Activated CD4-positive, alpha-beta T cell treated with anti-CD3 and anti-CD28 coated beads for 36 hours (primary cell): ENCODE measurements around the gene TPM2. TPM values are rescaled to one million over a fixed set of nuclear protein-coding genes. Genes with fewer than 3 reads are reported as not detected.

Experiments used
- ATAC-seq: fragments of 200-7000 bp; cut with Tn5 transposase; one replicate; pipeline ENCODE4 v1.10.0; 2021; ENCODE audit warnings: mild to moderate bottlenecking, moderate library complexity
- CTCF ChIA-PET: fragments of 350-600 bp; sonication (Branson Sonifier 250); formaldehyde crosslinking; loops from one replicate; lab custom pipeline; 2021; ENCODE audit warnings: antibody characterized with exemption; lab: Charles Lee
- POLR2A ChIA-PET: fragments of 350-600 bp; sonication (Branson Sonifier 250); formaldehyde crosslinking; loops from one replicate; lab custom pipeline; 2021; ENCODE audit warnings: antibody characterized with exemption, inconsistent platforms; lab: Charles Lee
- DNase-seq: peaks from one replicate; pipeline ENCODE4 v3.0.0-alpha.2; 2020
- H3K27ac Mint-ChIP-seq: one replicate; pipeline ENCODE4 v1.8.0; 2021; ENCODE audit warnings: mixed read lengths
- H3K27me3 Mint-ChIP-seq: one replicate; pipeline ENCODE4 v1.8.0; 2021; ENCODE audit warnings: mixed read lengths
- H3K36me3 Mint-ChIP-seq: one replicate; pipeline ENCODE4 v1.8.0; 2021; ENCODE audit warnings: low read depth, mixed read lengths
- H3K4me1 Mint-ChIP-seq: one replicate; pipeline ENCODE4 v1.8.0; 2021; ENCODE audit warnings: mixed read lengths
- H3K4me3 Mint-ChIP-seq: one replicate; pipeline ENCODE4 v1.8.0; 2021; ENCODE audit warnings: mild to moderate bottlenecking, moderate library complexity, mixed read lengths
- H3K9me3 Mint-ChIP-seq: one replicate; pipeline ENCODE4 v1.8.0; 2021; ENCODE audit warnings: low read depth, mixed read lengths
- intact Hi-C, 2 experiments: fragments of 100-400 bp; cut with DNase I in 1 of 2; cut with micrococcal nuclease in 1 of 2; formaldehyde crosslinking; loops; one replicate each; pipeline versions ENCODE4 v1.14.2 to v1.15.1; 2022 to 2024; cut with DNase I, micrococcal nuclease
- total RNA-seq, 2 experiments: library from RNA; stranded (reverse); gene quantifications; one replicate each; pipeline ENCODE4 v1.2.3, GENCODE V29; 2021

The TPM2 gene
- total RNA-seq, 2 experiments from 2014 or later: 4.3 to 5.5 TPM

GRCh38 chr9:35710818-35711500, 21.2 kb upstream of the TPM2 start:
- Mint-ChIP-seq H3K27me3 (no peaks in the 10 kb centered on the region), H3K9me3 (no peaks in the 10 kb centered on the region), H3K4me3 (no peak overlapping the region), H3K4me1 (peaks cover 7% of the 10 kb centered on the region), H3K36me3 (peaks cover 75% of the 10 kb centered on the region), H3K27ac (no peak overlapping the region)
- CTCF ChIA-PET: interaction anchor here (0.6 to 4.0 kb wide), 4 partner anchors 14 to 193 kb away, joined by 3 to 22 read pairs (median 3); no protein-coding TSS in a partner anchor
- ATAC-seq (no peak), DNase-seq (no peak)
- intact Hi-C loops: no loop called here
- POLR2A ChIA-PET: no interaction called here

GRCh38 chr9:35708146-35708545, 18.4 kb upstream of the TPM2 start:
- intact Hi-C loops: no loop called here
- no peaks in the 10 kb centered on the region for H3K9me3 Mint-ChIP-seq
- CTCF ChIA-PET: interaction anchor here (0.6 kb wide), 1 partner anchor 80 kb away, joined by 3 read pairs; no protein-coding TSS in a partner anchor

GRCh38 chr9:35706951-35707350, 17.2 kb upstream of the TPM2 start:
- ATAC-seq (no peak), DNase-seq (no peak)
- H3K27ac Mint-ChIP-seq: no peak overlapping the region
- intact Hi-C loops: no loop called here
- H3K9me3 Mint-ChIP-seq: no peaks in the 10 kb centered on the region
- peaks cover 4% of the 10 kb centered on the region for H3K4me1 Mint-ChIP-seq
- ChIA-PET CTCF (interaction anchor here (1.7 to 2.3 kb wide), 2 partner anchors 10 to 12 kb away, joined by 5 to 9 read pairs; no protein-coding TSS in a partner anchor), POLR2A (interaction anchor here (1.1 kb wide), 1 partner anchor 11 kb away, joined by 4 read pairs; no protein-coding TSS in a partner anchor)
- peaks cover 71% of the 10 kb centered on the region for H3K36me3 Mint-ChIP-seq
- H3K27me3 Mint-ChIP-seq: no peaks in the 10 kb centered on the region
- no peak overlapping the region for H3K4me3 Mint-ChIP-seq

More at GRCh38 chr9:35708146-35708545, 18.4 kb upstream of the TPM2 start:
- DNase-seq: no peak
- H3K4me1 Mint-ChIP-seq: peaks cover 7% of the 10 kb centered on the region
- H3K27ac Mint-ChIP-seq: no peak overlapping the region
- no peak for ATAC-seq
- POLR2A ChIA-PET: interaction anchor here (0.7 kb wide), 1 partner anchor 12 kb away, joined by 3 read pairs; no protein-coding TSS in a partner anchor
- H3K36me3 Mint-ChIP-seq: peaks cover 75% of the 10 kb centered on the region
- no peaks in the 10 kb centered on the region for H3K27me3 Mint-ChIP-seq
- H3K4me3 Mint-ChIP-seq: no peak overlapping the region

GRCh38 chr9:35705836-35706430, 16.2 kb upstream of the TPM2 start:
- no peak for ATAC-seq
- intact Hi-C loops: no loop called here

GRCh38 chr9:35705372-35705771, 15.6 kb upstream of the TPM2 start:
- CTCF ChIA-PET: interaction anchor here (0.6 to 2.3 kb wide), 5 partner anchors 9 to 107 kb away, joined by 3 to 9 read pairs (median 3); no protein-coding TSS in a partner anchor
- POLR2A ChIA-PET: no interaction called here
- ATAC-seq (no peak), DNase-seq (no peak)
- H3K9me3 Mint-ChIP-seq: no peaks in the 10 kb centered on the region
- H3K36me3 Mint-ChIP-seq: peaks cover 59% of the 10 kb centered on the region
- H3K27ac Mint-ChIP-seq: no peak overlapping the region
- no peaks in the 10 kb centered on the region for H3K27me3 Mint-ChIP-seq
- H3K4me1 Mint-ChIP-seq: no peaks in the 10 kb centered on the region
- H3K4me3 Mint-ChIP-seq: no peak overlapping the region
- intact Hi-C loops: no loop called here

More at GRCh38 chr9:35705836-35706430, 16.2 kb upstream of the TPM2 start:
- Mint-ChIP-seq H3K4me1 (no peaks in the 10 kb centered on the region), H3K4me3 (no peak overlapping the region), H3K27ac (no peak overlapping the region), H3K36me3 (peaks cover 64% of the 10 kb centered on the region), H3K9me3 (no peaks in the 10 kb centered on the region), H3K27me3 (no peaks in the 10 kb centered on the region)
- DNase-seq: no peak
- ChIA-PET CTCF (interaction anchor here (0.6 to 2.3 kb wide), 6 partner anchors 9 to 107 kb away, joined by 3 to 9 read pairs (median 3); partner anchors contain the start of gene ARHGEF39), POLR2A (interaction anchor here (1.1 kb wide), 1 partner anchor 10 kb away, joined by 4 read pairs; no protein-coding TSS in a partner anchor)

- no peaks in the 10 kb centered on the region for H3K4me1 Mint-ChIP-seq
- H3K27me3 Mint-ChIP-seq: no peaks in the 10 kb centered on the region
- intact Hi-C loops: no loop called here
- no peak overlapping the region for H3K4me3 Mint-ChIP-seq
- CTCF ChIA-PET: interaction anchor here (0.5 to 1.0 kb wide), 2 partner anchors 93 to 638 kb away, joined by 3 to 7 read pairs; no protein-coding TSS in a partner anchor
- no peak overlapping the region for H3K27ac Mint-ChIP-seq
- no peak for DNase-seq
- H3K36me3 Mint-ChIP-seq: peaks cover 53% of the 10 kb centered on the region
- ATAC-seq: no peak
- H3K9me3 Mint-ChIP-seq: no peaks in the 10 kb centered on the region
- POLR2A ChIA-PET: no interaction called here
Measured at GRCh38 chr9:35703906-35704672, 14.4 kb upstream of the TPM2 start.

- POLR2A ChIA-PET: no interaction called here
- intact Hi-C loops: no loop called here
- H3K9me3 Mint-ChIP-seq: no peaks in the 10 kb centered on the region
- ATAC-seq (no peak), DNase-seq (no peak)
- H3K27me3 Mint-ChIP-seq: no peaks in the 10 kb centered on the region
- peaks cover 44% of the 10 kb centered on the region for H3K36me3 Mint-ChIP-seq
- CTCF ChIA-PET: interaction anchor here (0.7 kb wide), 1 partner anchor 175 kb away, joined by 3 read pairs; no protein-coding TSS in a partner anchor
- no peak overlapping the region for H3K4me3 Mint-ChIP-seq
- no peaks in the 10 kb centered on the region for H3K4me1 Mint-ChIP-seq
- H3K27ac Mint-ChIP-seq: no peak overlapping the region
Measured at GRCh38 chr9:35702696-35703095, 13.0 kb upstream of the TPM2 start.

GRCh38 chr9:35700942-35701341, 11.2 kb upstream of the TPM2 start:
- intact Hi-C loops: no loop called here
- no peak for ATAC-seq
- no peak overlapping the region for H3K27ac Mint-ChIP-seq
- no peaks in the 10 kb centered on the region for H3K27me3 Mint-ChIP-seq
- ChIA-PET POLR2A (no interaction called here), CTCF (interaction anchor here (0.6 to 1.4 kb wide), 8 partner anchors 13 to 1521 kb away, joined by 3 to 4 read pairs (median 3); no protein-coding TSS in a partner anchor)
- H3K9me3 Mint-ChIP-seq: no peaks in the 10 kb centered on the region
- H3K36me3 Mint-ChIP-seq: peaks cover 43% of the 10 kb centered on the region
- H3K4me1 Mint-ChIP-seq: peaks cover 1% of the 10 kb centered on the region
- H3K4me3 Mint-ChIP-seq: no peak overlapping the region
- no peak for DNase-seq

GRCh38 chr9:35700031-35700430, 10.3 kb upstream of the TPM2 start:
- intact Hi-C loops: no loop called here
- H3K4me3 Mint-ChIP-seq: no peak overlapping the region
- no peak overlapping the region for H3K27ac Mint-ChIP-seq
- ATAC-seq: no peak
- H3K36me3 Mint-ChIP-seq: peaks cover 40% of the 10 kb centered on the region
- DNase-seq: no peak
- H3K9me3 Mint-ChIP-seq: no peaks in the 10 kb centered on the region
- H3K4me1 Mint-ChIP-seq: peaks cover 1% of the 10 kb centered on the region
- POLR2A ChIA-PET: no interaction called here
- H3K27me3 Mint-ChIP-seq: no peaks in the 10 kb centered on the region
- CTCF ChIA-PET: interaction anchor here (0.9 to 1.4 kb wide), 2 partner anchors 12 to 96 kb away, joined by 3 read pairs; no protein-coding TSS in a partner anchor

- peaks cover 1% of the 10 kb centered on the region for H3K4me1 Mint-ChIP-seq
- no peak overlapping the region for H3K4me3 Mint-ChIP-seq
- POLR2A ChIA-PET: no interaction called here
- H3K36me3 Mint-ChIP-seq: peaks cover 27% of the 10 kb centered on the region
- DNase-seq (no peak), ATAC-seq (no peak)
- no peaks in the 10 kb centered on the region for H3K9me3 Mint-ChIP-seq
- intact Hi-C loops: loop anchor here in 1 of 2 experiments (5.0 kb wide), 1 partner anchor 41 kb away; the partner anchor contains the start of genes CCDC107 and RMRP
- CTCF ChIA-PET: interaction anchor here (0.6 to 5.7 kb wide), 6 partner anchors 10 to 190 kb away, joined by 3 to 68 read pairs (median 4); partner anchors contain the start of genes CA9, CREB3 and TLN1
- H3K27me3 Mint-ChIP-seq: no peaks in the 10 kb centered on the region
- H3K27ac Mint-ChIP-seq: no peak overlapping the region
Measured at GRCh38 chr9:35698231-35698630, 8.5 kb upstream of the TPM2 start.
